Cardiac fibroblast (primary cell): ENCODE data around the gene PCMT1.

Source experiments
- DNase-seq, 2 donors: peaks; one replicate each; pipeline versions ENCODE4 v3.0.0 to v3.0.0-alpha.2; 2010; ENCODE audit warnings: low read depth in 2 of 2
- H3K4me3 ChIP-seq, 2 donors: replicated peaks in 1 of 2; 1 replicate in 1 of 2; 2 replicates in 1 of 2; pipeline ENCODE4 v1.5.1; 2011; ENCODE audit warnings: low read depth in 2 of 2, low read length in 2 of 2, mild to moderate bottlenecking in 2 of 2, moderate library complexity in 1 of 2
- CTCF ChIP-seq: IDR thresholded peaks from one replicate; pipeline ENCODE4 v1.5.1; 2011; ENCODE audit warnings: low read depth, mild to moderate bottlenecking, low read length, inconsistent platforms

The PCMT1 gene

GRCh38 chr6:149830731-149831307 is 81.3 kb downstream of the PCMT1 start:
- peak; percentile 15 to 26 for DNase-seq
- H3K4me3 ChIP-seq = no peak overlapping the region
- no peak for TF ChIP-seq CTCF

- DNase-seq = no peak
- H3K4me3 ChIP-seq = no peak overlapping the region
- TF ChIP-seq CTCF = no peak
These were observed 81.8 kb downstream of the PCMT1 start for GRCh38 chr6:149831308-149831820.

GRCh38 chr6:149833651-149834050 is 84.1 kb downstream of the PCMT1 start:
- TF ChIP-seq CTCF = no peak
- H3K4me3 ChIP-seq = no peak overlapping the region
- no peak for DNase-seq

GRCh38 chr6:149834513-149835481 is 85.3 kb downstream of the PCMT1 start:
- H3K4me3 ChIP-seq = no peak overlapping the region
- DNase-seq = peak; percentile 79 to 82
- peak; percentile 87 for TF ChIP-seq CTCF

GRCh38 chr6:149840345-149841075 is 91.0 kb downstream of the PCMT1 start:
- DNase-seq = peak; percentile 74 to 81

More at GRCh38 chr6:149840345-149841075, 91.0 kb downstream of the PCMT1 start:
- peak; percentile 58 for TF ChIP-seq CTCF
- no peak overlapping the region for H3K4me3 ChIP-seq
